ENCODE measurements around the gene BLMH.

- TF ChIP-seq CTCF (IDR thresholded peaks at IDR 0.05) (no peak), POLR2A (IDR thresholded peaks at IDR 0.05) (no peak), EP300 (IDR thresholded peaks at IDR 0.05) (no peak), POLR2AphosphoS5 (IDR thresholded peaks at IDR 0.05) (no peak)
These were observed 66.6 kb downstream of the BLMH start for GRCh38 chr17:30225112-30225511.
